CD4-positive, alpha-beta memory T cell (primary cell): ENCODE measurements around the gene CD48. TPM values are rescaled to one million over a fixed set of nuclear protein-coding genes. Genes with fewer than 3 reads are reported as not detected.

Experiments used
- CTCF ChIA-PET: fragments of 350-600 bp; sonication (Branson Sonifier 250); formaldehyde crosslinking; loops from one replicate; lab custom pipeline; 2021; ENCODE audit warnings: inconsistent platforms; ENCODE audit not compliant: partially characterized antibody; lab: Charles Lee
- POLR2A ChIA-PET: fragments of 350-600 bp; sonication (Branson Sonifier 250); formaldehyde crosslinking; loops from one replicate; lab custom pipeline; 2021; ENCODE audit not compliant: partially characterized antibody; lab: Charles Lee
- DNase-seq, 5 donors: peaks; one replicate each; pipeline versions ENCODE4 v3.0.0 to v3.0.0-alpha.2; 2020 to 2022; ENCODE audit warnings: mixed read lengths in 1 of 5
- H3K27ac ChIP-seq: one replicate; pipeline ENCODE4 v1.7.0; 2013; ENCODE audit warnings: low read depth, low read length
- H3K27me3 ChIP-seq: 2 replicates; pipeline ENCODE4 v1.7.0; 2013; ENCODE audit warnings: mild to moderate bottlenecking, low read length, moderate library complexity; ENCODE audit not compliant: insufficient read depth
- H3K36me3 ChIP-seq: 2 replicates; pipeline ENCODE4 v1.7.0; 2013; ENCODE audit warnings: mild to moderate bottlenecking, low read length, moderate library complexity; ENCODE audit not compliant: insufficient read depth
- H3K4me1 ChIP-seq: 2 replicates; pipeline ENCODE4 v1.7.0; 2013; ENCODE audit warnings: mild to moderate bottlenecking, low read length, moderate library complexity; ENCODE audit not compliant: insufficient read depth
- H3K4me3 ChIP-seq, 2 donors: one replicate each; pipeline ENCODE4 v1.7.0; 2013; ENCODE audit warnings: low read length in 2 of 2, mild to moderate bottlenecking in 1 of 2
- H3K9me3 ChIP-seq, 2 donors: one replicate each; pipeline ENCODE4 v1.7.0; 2013; ENCODE audit warnings: low read length in 2 of 2, control low read depth in 1 of 2; ENCODE audit not compliant: control insufficient read depth in 1 of 2
- H3K27ac Mint-ChIP-seq, 7 donors: one replicate each; pipeline ENCODE4 v1.8.0; 2020 to 2021; ENCODE audit warnings: mixed read lengths in 7 of 7, mild to moderate bottlenecking in 6 of 7, inconsistent platforms in 3 of 7, moderate library complexity in 3 of 7
- H3K27me3 Mint-ChIP-seq, 2 donors: one replicate each; pipeline ENCODE4 v1.8.0; 2020 to 2021; ENCODE audit warnings: mixed read lengths in 2 of 2
- H3K36me3 Mint-ChIP-seq, 2 donors: one replicate each; pipeline ENCODE4 v1.8.0; 2020 to 2021; ENCODE audit warnings: mixed read lengths in 2 of 2, inconsistent platforms in 1 of 2, mild to moderate bottlenecking in 1 of 2
- H3K4me1 Mint-ChIP-seq, 4 donors: one replicate each; pipeline ENCODE4 v1.8.0; 2020 to 2021; ENCODE audit warnings: mixed read lengths in 4 of 4, mild to moderate bottlenecking in 1 of 4
- H3K4me3 Mint-ChIP-seq, 8 donors: one replicate each; pipeline ENCODE4 v1.8.0; 2020 to 2021; ENCODE audit warnings: mixed read lengths in 8 of 8, mild to moderate bottlenecking in 7 of 8, moderate library complexity in 6 of 8, inconsistent platforms in 3 of 8
- H3K9me3 Mint-ChIP-seq, 8 donors: one replicate each; pipeline ENCODE4 v1.8.0; 2020 to 2021; ENCODE audit warnings: mixed read lengths in 8 of 8, mild to moderate bottlenecking in 5 of 8, inconsistent platforms in 3 of 8, moderate library complexity in 1 of 8
- intact Hi-C: fragments of 100-400 bp; cut with micrococcal nuclease; formaldehyde crosslinking; loops from one replicate; pipeline ENCODE4 v1.15.1; 2023
- polyA plus RNA-seq, 2 donors: library from polyadenylated mRNA; unstranded; fragments of 300-500 nt; fragmentation: Illumina TruSeq; gene quantifications; one replicate each; pipeline ENCODE4 v1.2.3, GENCODE V29; 2021
- total RNA-seq, 2 experiments: library from RNA; stranded (reverse); gene quantifications; one replicate each; pipeline ENCODE4 v1.2.3, GENCODE V29; 2021

Gene CD48
- total and polyA plus RNA-seq, 4 experiments from 2014 or later: 228 to 329 (median 273) TPM

- Mint-ChIP-seq H3K4me3 (peak overlapping the region in 3 of 8 donors; percentile 2 to 41 (median 26)), H3K9me3 (no peaks in the 10 kb centered on the region), H3K36me3 (peaks cover 2 to 13% of the 10 kb centered on the region in 2 donors), H3K27ac (peak overlapping the region in 3 of 7 donors; percentile 45 to 76 (median 46)), H3K4me1 (peaks cover 30 to 40% (median 35%) of the 10 kb centered on the region in 4 donors), H3K27me3 (no peaks in the 10 kb centered on the region)
- ChIA-PET POLR2A (interaction anchor here (5.6 to 6.8 kb wide), 2 partner anchors 25 to 51 kb away, joined by 48 to 70 read pairs; partner anchors contain the start of gene SLAMF1), CTCF (interaction anchor here (3.0 to 7.0 kb wide), 2 partner anchors 11 to 50 kb away, joined by 14 to 139 read pairs; no protein-coding TSS in a partner anchor)
- no peak for DNase-seq
- Histone ChIP-seq H3K4me3 (no peak overlapping the region), H3K9me3 (no peaks in the 10 kb centered on the region), H3K27ac (no peak overlapping the region), H3K36me3 (no peaks in the 10 kb centered on the region), H3K27me3 (no peaks in the 10 kb centered on the region), H3K4me1 (peaks cover 70% of the 10 kb centered on the region)
- intact Hi-C loops: no loop called here
These were observed 40.9 kb downstream of the CD48 start for GRCh38 chr1:160670701-160671100.

GRCh38 chr1:160669802-160670201, 41.8 kb downstream of the CD48 start:
- peak overlapping the region in 1 of 7 donors; percentile 8 for H3K27ac Mint-ChIP-seq
- H3K36me3 Mint-ChIP-seq: peaks cover 0 to 13% of the 10 kb centered on the region in 2 donors
- H3K4me1 Mint-ChIP-seq: peaks cover 32 to 44% (median 42%) of the 10 kb centered on the region in 4 donors
- Histone ChIP-seq H3K27me3 (no peaks in the 10 kb centered on the region), H3K4me3 (no peak overlapping the region), H3K27ac (no peak overlapping the region), H3K4me1 (peaks cover 70% of the 10 kb centered on the region), H3K36me3 (no peaks in the 10 kb centered on the region), H3K9me3 (no peaks in the 10 kb centered on the region)
- CTCF ChIA-PET: interaction anchor here (7.0 kb wide), 1 partner anchor 49 kb away, joined by 139 read pairs; no protein-coding TSS in a partner anchor
- H3K4me3 Mint-ChIP-seq: no peak overlapping the region
- DNase-seq: no peak
- H3K9me3 Mint-ChIP-seq: no peaks in the 10 kb centered on the region
- intact Hi-C loops: no loop called here
- H3K27me3 Mint-ChIP-seq: no peaks in the 10 kb centered on the region
- POLR2A ChIA-PET: interaction anchor here (1.4 to 6.8 kb wide), 2 partner anchors 13 to 24 kb away, joined by 3 to 70 read pairs; partner anchors contain the start of gene SLAMF1

- H3K27me3 Mint-ChIP-seq: no peaks in the 10 kb centered on the region
- peaks cover 0 to 13% of the 10 kb centered on the region in 2 donors for H3K36me3 Mint-ChIP-seq
- Histone ChIP-seq H3K9me3 (no peaks in the 10 kb centered on the region), H3K4me3 (no peak overlapping the region), H3K27ac (no peak overlapping the region), H3K27me3 (no peaks in the 10 kb centered on the region), H3K36me3 (no peaks in the 10 kb centered on the region), H3K4me1 (peaks cover 70% of the 10 kb centered on the region)
- POLR2A ChIA-PET: interaction anchor here (1.4 to 6.8 kb wide), 2 partner anchors 14 to 23 kb away, joined by 3 to 70 read pairs; partner anchors contain the start of gene SLAMF1
- intact Hi-C loops: no loop called here
- DNase-seq: no peak
- H3K4me1 Mint-ChIP-seq: peaks cover 36 to 49% (median 46%) of the 10 kb centered on the region in 4 donors
- no peaks in the 10 kb centered on the region for H3K9me3 Mint-ChIP-seq
- CTCF ChIA-PET: interaction anchor here (0.8 to 7.0 kb wide), 5 partner anchors 9 to 99 kb away, joined by 3 to 139 read pairs (median 6); no protein-coding TSS in a partner anchor
- no peak overlapping the region for H3K27ac Mint-ChIP-seq
- no peak overlapping the region for H3K4me3 Mint-ChIP-seq
These were observed 42.3 kb downstream of the CD48 start for GRCh38 chr1:160669276-160669675.

GRCh38 chr1:160667896-160668295, 43.7 kb downstream of the CD48 start:
- H3K27ac Mint-ChIP-seq: peak overlapping the region in 4 of 7 donors; percentile 33 to 79 (median 43)
- H3K27ac ChIP-seq: no peak overlapping the region
- no peaks in the 10 kb centered on the region for H3K9me3 Mint-ChIP-seq
- no peaks in the 10 kb centered on the region for H3K9me3 ChIP-seq
- DNase-seq: no peak
- H3K4me3 Mint-ChIP-seq: peak overlapping the region in 4 of 8 donors; percentile 2 to 64 (median 24)
- H3K36me3 Mint-ChIP-seq: peaks cover 0 to 13% of the 10 kb centered on the region in 2 donors
- H3K27me3 ChIP-seq: no peaks in the 10 kb centered on the region
- H3K4me1 Mint-ChIP-seq: peaks cover 46 to 63% (median 59%) of the 10 kb centered on the region in 4 donors
- peaks cover 70% of the 10 kb centered on the region for H3K4me1 ChIP-seq
- ChIA-PET CTCF (interaction anchor here (0.8 to 1.9 kb wide), 6 partner anchors 11 to 167 kb away, joined by 3 to 7 read pairs (median 4); no protein-coding TSS in a partner anchor), POLR2A (interaction anchor here (0.7 to 6.8 kb wide), 4 partner anchors 9 to 39 kb away, joined by 3 to 70 read pairs (median 4); partner anchors contain the start of gene SLAMF1)
- no peaks in the 10 kb centered on the region for H3K27me3 Mint-ChIP-seq
- H3K36me3 ChIP-seq: no peaks in the 10 kb centered on the region
- no peak overlapping the region for H3K4me3 ChIP-seq
- intact Hi-C loops: no loop called here

GRCh38 chr1:160666079-160666442, 45.6 kb downstream of the CD48 start:
- DNase-seq: no peak
- CTCF ChIA-PET: interaction anchor here (0.9 to 3.2 kb wide), 7 partner anchors 9 to 386 kb away, joined by 3 to 40 read pairs (median 3); partner anchors contain the start of gene SLAMF1
- intact Hi-C loops: no loop called here
- Histone ChIP-seq H3K27ac (peak overlapping the region; percentile 62), H3K9me3 (no peaks in the 10 kb centered on the region), H3K27me3 (no peaks in the 10 kb centered on the region), H3K4me3 (no peak overlapping the region), H3K36me3 (no peaks in the 10 kb centered on the region), H3K4me1 (peaks cover 73% of the 10 kb centered on the region)
- Mint-ChIP-seq H3K27me3 (no peaks in the 10 kb centered on the region), H3K27ac (peak overlapping the region; percentile 79 to 97 (median 90)), H3K36me3 (peaks cover 0 to 10% of the 10 kb centered on the region in 2 donors), H3K9me3 (no peaks in the 10 kb centered on the region), H3K4me3 (peak overlapping the region in 7 of 8 donors; percentile 68 to 85 (median 77)), H3K4me1 (peaks cover 59 to 78% (median 70%) of the 10 kb centered on the region in 4 donors)
- POLR2A ChIA-PET: interaction anchor here (1.2 to 6.8 kb wide), 8 partner anchors 8 to 125 kb away, joined by 4 to 70 read pairs (median 10); partner anchors contain the start of gene SLAMF1

GRCh38 chr1:160665330-160666078, 46.1 kb downstream of the CD48 start:
- no peaks in the 10 kb centered on the region for H3K9me3 Mint-ChIP-seq
- Histone ChIP-seq H3K36me3 (no peaks in the 10 kb centered on the region), H3K4me1 (peaks cover 73% of the 10 kb centered on the region), H3K27me3 (no peaks in the 10 kb centered on the region), H3K4me3 (peak overlapping the region in 1 of 2 donors; percentile 29), H3K27ac (peak overlapping the region; percentile 62), H3K9me3 (no peaks in the 10 kb centered on the region)
- intact Hi-C loops: loop anchor here (2.0 kb wide), 2 partner anchors 19 to 37 kb away; partner anchors contain the start of gene SLAMF1
- DNase-seq: peak in 2 of 5 donors; percentile 30 to 39
- ChIA-PET POLR2A (interaction anchor here (0.6 to 6.8 kb wide), 21 partner anchors 8 to 237 kb away, joined by 3 to 70 read pairs (median 5); partner anchors contain the start of gene SLAMF1), CTCF (interaction anchor here (0.8 to 3.2 kb wide), 11 partner anchors 9 to 385 kb away, joined by 3 to 40 read pairs (median 3); no protein-coding TSS in a partner anchor)
- peak overlapping the region; percentile 79 to 97 (median 90) for H3K27ac Mint-ChIP-seq
- H3K4me1 Mint-ChIP-seq: peaks cover 55 to 74% (median 66%) of the 10 kb centered on the region in 4 donors
- H3K27me3 Mint-ChIP-seq: no peaks in the 10 kb centered on the region
- H3K4me3 Mint-ChIP-seq: peak overlapping the region in 7 of 8 donors; percentile 68 to 85 (median 77)
- peaks cover 0 to 5% of the 10 kb centered on the region in 2 donors for H3K36me3 Mint-ChIP-seq
